Activated CD4-positive, alpha-beta T cell treated with anti-CD3 and anti-CD28 coated beads, Interleukin-2, amount 50 U/mL, for 24 hours (primary cell): ENCODE results near the gene OAS1.
A peak's percentile ranks its signal among the peaks of the same experiment; 100 is the strongest.
"Not testable (repeated sequence)": the region's sequence is repeated elsewhere in the genome, so short reads cannot be mapped to it uniquely, and the experiment has no call there.

Experiments used
- DNase-seq, 2 donors: peaks; one replicate each; pipeline ENCODE4 v3.0.0-alpha.2; 2020; ENCODE audit warnings: low read depth in 1 of 2, low spot score in 1 of 2

OAS1 gene

DNA sequence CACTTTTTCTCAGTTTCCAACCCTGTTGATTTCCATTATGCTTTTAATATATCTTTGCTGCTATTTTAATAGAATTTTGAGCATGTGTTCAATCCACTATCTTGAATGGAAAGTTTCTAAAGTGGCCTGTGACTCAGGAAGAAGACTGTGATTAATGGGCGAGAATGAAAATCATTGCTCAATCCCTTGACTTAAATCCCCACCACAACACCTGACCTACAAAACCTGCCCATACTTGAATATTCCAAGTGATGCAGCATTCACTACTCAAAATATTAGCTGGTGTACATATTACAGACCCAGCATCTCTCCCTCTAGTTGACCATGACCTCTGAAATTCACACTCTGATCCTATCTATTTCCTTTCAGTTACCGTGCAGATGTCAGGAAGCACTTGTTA lies 30.2 kb downstream of the OAS1 start:
- no peak for DNase-seq

DNA sequence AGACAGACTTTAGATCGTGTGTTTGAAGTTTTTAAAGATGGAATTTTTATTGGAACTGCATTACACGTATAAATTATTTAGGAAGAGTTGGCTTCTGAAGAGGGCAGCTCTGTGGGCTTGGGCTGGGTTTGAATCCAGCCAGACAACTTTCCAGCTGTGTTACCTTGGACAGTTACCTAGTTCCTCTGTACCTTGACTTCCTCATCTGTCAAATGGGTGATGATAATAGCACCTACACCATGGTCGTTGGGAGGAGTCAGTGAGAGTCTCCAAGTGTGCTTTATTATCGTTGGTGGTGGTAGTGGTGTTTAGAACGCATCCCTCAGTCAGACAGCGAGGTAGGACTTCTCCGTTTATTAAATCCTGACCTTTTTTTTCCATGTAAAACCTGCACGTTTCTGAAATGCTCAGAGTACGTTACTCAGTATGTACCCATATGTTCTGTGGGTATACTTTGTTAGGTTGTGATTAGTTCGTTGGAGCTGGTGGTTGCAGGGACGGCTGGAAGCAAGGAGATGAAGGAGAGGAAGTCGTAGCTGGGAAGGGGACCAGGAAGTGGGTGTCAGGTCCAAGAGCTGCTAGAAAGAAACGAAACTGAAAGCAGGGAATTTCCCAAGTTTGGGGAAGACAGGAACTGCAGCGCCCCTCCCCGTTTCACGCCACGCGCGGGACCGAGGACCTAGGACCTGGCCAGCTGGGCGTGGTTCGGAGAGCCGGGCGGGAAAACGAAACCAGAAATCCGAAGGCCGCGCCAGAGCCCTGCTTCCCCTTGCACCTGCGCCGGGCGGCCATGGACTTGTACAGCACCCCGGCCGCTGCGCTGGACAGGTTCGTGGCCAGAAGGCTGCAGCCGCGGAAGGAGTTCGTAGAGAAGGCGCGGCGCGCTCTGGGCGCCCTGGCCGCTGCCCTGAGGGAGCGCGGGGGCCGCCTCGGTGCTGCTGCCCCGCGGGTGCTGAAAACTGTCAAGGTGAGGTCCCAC lies 31.3 kb downstream of the OAS1 start, which contains the start of gene OAS3:
Gene OAS3, plus strand, starts transcription at position 734 of the 979 bp plus-strand sequence. Its CDS starts 57 bp downstream, at position 791.
- peak in 1 of 2 donors; percentile 29 for DNase-seq

DNA sequence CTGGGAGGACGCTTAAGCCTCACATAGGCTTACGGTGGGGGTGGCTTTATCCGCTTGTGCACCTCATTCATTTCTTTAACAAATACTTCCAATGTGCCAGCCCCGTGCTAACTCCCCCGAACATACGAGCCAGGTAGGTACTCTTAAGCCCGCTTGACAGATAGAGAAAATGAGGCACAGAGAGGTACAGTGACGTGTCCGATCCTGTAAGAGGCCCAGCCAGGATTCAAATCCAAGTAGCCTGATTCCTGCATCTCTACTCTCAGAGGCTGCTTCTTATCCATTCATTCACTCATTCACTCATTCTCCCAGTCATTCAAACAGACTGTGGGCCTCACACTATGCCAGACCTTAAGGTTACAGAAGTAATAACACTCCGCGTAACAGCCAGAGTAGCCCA lies 32.0 kb downstream of the OAS1 start:
- no peak for DNase-seq

GRCh38 chr12:112939761-112940381 lies 33.1 kb downstream of the OAS1 start:
- DNase-seq: no peak

DNA sequence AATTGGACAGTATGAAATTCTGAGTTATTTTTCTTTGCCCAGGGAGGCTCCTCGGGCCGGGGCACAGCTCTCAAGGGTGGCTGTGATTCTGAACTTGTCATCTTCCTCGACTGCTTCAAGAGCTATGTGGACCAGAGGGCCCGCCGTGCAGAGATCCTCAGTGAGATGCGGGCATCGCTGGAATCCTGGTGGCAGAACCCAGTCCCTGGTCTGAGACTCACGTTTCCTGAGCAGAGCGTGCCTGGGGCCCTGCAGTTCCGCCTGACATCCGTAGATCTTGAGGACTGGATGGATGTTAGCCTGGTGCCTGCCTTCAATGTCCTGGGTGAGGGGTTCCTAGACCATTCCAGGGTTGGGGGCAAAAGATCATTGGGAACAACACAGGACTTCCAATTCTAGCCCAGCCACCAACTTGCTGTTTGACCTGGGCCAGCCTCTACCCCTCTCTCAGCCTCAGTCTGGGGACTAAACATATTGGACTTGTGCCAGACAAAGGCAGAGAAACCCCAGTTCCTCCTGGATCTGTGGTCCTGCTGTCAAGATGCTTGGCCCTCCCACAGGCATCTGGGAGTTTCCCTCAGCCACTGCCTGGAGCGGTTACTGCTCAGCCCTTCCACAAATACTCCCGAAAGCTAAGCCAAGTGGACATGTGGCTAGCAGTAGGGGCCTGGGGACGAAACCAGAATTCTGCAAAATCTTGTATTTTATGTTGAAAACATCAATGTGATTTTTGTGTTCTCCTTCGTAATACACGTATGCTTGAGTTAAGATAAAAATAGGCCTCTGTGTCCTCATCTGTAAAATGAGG lies 35.0 kb downstream of the OAS1 start:
- no peak for DNase-seq

DNA sequence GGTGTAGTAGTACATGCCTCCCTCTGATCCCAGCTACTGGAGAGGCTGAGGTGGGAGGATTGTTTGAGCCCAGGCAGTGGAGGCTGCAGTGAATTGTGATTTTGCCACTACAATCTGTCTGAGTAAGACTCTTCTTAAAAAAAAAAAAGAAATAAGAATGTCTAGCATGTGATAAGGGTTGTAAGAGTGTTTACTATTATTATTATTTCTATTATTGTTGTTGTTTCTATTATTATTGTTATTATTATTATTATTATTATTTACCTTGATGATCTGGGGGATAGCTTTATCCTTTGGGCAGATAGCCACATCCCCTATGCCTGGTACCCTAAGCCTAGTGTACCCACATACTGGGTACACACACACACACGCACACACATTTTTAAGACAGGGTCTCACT lies 35.8 kb downstream of the OAS1 start:
- DNase-seq: no peak

GRCh38 chr12:112944024-112944690 lies 37.4 kb downstream of the OAS1 start:
- no peak for DNase-seq

DNA sequence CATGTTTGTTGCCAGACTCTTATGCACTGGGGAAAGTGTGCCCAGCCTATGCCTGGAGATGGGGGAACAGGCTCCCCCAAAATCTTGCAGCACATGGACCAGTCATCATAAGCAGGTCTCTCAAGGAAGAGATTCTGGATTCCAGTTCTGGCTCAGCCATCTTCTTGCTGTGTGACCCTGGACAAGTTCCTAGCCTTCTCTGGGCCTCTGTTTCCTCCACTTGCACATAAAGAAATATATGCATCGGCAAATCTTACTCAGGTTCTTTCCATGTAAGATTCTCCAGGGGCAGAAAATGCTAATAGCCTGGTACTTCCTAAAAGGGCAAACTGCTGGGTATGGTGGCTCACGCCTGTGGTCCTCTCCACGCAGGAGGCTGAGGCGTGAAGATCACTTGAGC lies 38.8 kb downstream of the OAS1 start:
- no peak for DNase-seq

DNA sequence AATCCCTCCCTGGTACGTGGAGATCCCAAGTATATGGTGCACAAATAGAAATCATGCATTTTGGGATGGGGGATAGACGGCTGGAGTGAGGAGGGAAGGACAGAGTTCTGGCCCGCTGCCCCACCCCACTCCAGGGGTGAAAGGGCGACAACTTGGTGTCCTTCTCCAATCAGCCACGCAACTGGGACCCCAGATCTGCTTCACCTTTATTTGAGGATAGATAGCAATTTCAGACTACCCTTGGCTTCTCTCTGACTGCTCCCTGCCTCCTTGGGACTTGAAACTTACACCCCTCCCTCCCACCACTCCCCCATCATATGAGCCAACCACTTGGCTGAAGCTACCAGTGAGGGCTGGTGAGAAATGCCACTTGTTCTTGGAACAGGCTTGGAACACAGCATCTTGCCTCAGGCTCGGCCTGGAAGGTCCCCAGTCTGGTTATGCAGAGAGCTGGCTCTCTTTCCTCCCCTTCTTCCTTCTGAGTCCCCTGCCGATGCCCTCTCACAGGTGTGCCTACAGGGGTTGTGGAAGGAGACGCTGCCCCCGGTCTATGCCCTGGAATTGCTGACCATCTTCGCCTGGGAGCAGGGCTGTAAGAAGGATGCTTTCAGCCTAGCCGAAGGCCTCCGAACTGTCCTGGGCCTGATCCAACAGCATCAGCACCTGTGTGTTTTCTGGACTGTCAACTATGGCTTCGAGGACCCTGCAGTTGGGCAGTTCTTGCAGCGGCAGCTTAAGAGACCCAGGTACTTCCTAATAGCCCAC lies 39.7 kb downstream of the OAS1 start:
- no peak for DNase-seq

- DNase-seq: no peak
These were observed 40.6 kb downstream of the OAS1 start for GRCh38 chr12:112947314-112947713.

DNA sequence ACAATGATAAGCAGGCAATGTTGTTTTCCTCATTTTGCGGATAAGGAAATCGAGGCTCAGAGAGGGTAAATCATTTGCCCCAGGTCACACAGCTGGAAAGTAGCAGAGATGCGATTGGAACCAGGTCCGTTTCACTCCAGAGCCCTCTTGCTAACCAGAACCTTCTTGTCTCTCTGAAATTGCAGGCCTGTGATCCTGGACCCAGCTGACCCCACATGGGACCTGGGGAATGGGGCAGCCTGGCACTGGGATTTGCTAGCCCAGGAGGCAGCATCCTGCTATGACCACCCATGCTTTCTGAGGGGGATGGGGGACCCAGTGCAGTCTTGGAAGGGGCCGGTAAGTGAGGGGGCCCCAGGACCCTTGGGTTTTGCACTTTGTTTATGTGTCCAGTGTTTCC lies 41.0 kb downstream of the OAS1 start:
- DNase-seq: no peak

- DNase-seq: no peak
These were observed 42.0 kb downstream of the OAS1 start for GRCh38 chr12:112948806-112949205.

GRCh38 chr12:112950701-112951100 lies 43.9 kb downstream of the OAS1 start:
- DNase-seq: no peak

DNA sequence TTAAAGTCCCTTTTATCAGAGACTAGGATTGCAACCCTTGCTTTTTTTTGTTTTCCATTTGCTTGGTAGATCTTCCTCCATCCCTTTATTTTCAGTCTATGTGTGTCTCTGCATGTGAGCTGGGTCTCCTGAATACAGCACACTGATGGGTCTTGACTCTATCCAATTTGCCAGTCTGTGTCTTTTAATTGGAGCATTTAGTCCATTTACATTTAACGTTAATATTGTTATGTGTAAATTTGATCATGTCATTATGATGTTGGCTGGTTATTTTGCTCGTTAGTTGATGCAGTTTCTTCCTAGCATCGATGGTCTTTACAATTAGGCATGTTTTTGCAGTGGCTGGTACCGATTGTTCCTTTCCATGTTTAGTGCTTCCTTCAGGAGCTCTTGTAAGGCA lies 50.4 kb downstream of the OAS1 start:
- DNase-seq: not testable (repeated sequence)

- no peak for DNase-seq
These were observed 54.3 kb downstream of the OAS1 start for GRCh38 chr12:112961074-112961473.

GRCh38 chr12:112961536-112961935 lies 54.8 kb downstream of the OAS1 start:
- no peak for DNase-seq

DNA sequence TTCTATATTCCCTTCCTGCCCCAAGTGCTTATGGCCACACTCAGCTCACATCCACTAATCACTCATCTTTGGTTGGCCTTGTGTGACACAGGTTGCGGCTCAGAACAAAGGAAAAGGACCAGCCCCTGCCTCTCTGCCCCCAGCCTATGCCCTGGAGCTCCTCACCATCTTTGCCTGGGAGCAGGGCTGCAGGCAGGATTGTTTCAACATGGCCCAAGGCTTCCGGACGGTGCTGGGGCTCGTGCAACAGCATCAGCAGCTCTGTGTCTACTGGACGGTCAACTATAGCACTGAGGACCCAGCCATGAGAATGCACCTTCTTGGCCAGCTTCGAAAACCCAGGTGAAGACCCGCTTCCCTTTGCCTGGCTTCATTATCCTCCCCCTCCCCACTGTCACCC lies 55.8 kb downstream of the OAS1 start:
- DNase-seq: no peak

GRCh38 chr12:112963227-112963861 lies 56.6 kb downstream of the OAS1 start:
- no peak for DNase-seq

DNA sequence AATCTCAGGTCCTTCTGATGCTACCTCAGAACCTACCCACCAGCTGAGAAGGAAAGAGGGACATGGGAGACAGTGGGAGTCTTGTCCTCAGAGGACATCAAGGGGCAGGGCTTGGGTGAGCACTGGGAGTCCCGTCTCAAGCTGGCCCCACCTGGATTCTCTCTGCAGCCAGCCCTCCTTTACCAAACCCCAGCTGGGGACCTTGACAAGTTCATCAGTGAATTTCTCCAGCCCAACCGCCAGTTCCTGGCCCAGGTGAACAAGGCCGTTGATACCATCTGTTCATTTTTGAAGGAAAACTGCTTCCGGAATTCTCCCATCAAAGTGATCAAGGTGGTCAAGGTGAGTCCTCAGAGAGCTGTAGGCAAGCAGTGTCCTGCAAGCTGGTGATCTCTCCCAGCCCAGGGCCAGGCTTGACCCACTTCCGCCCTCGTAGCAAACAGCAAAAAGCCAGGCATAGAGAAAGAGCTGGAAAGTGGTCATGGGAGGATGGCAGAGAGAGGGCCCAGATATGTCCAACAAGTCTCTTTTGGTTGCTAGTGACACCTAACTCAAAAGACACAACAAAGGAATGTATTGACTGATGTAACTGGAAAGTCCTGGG lies 57.4 kb downstream of the OAS1 start:
- DNase-seq: no peak
